Left lung (tissue), 10 donors: ENCODE results near the gene LSP1. TPM values are rescaled to one million over a fixed set of nuclear protein-coding genes. Genes with fewer than 3 reads are reported as not detected.
A peak's percentile ranks its signal among the peaks of the same experiment; 100 is the strongest.
"Not testable (repeated sequence)": the region's sequence is repeated elsewhere in the genome, so short reads cannot be mapped to it uniquely, and the experiment has no call there.

Source experiments
- ATAC-seq: fragments of 200-7000 bp; cut with Tn5 transposase; one replicate; pipeline ENCODE4 v1.9.1; 2020; ENCODE audit warnings: moderate library complexity
- DNase-seq, 4 donors: peaks; one replicate each; pipeline ENCODE4 v3.0.0-alpha.2; 2013 to 2020
- H3K27ac ChIP-seq, 2 donors: fragments of 200-600 bp; sonication (generic) in 1 of 2; one replicate each; pipeline versions ENCODE4 v1.5.0 to v1.8.0; 2020 to 2021
- H3K27me3 ChIP-seq, 2 donors: fragments of 200-600 bp; sonication (generic) in 1 of 2; one replicate each; pipeline versions ENCODE4 v1.5.0 to v1.8.0; 2020 to 2021
- H3K36me3 ChIP-seq, 2 donors: fragments of 200-600 bp; sonication (generic) in 1 of 2; one replicate each; pipeline versions ENCODE4 v1.5.0 to v1.8.0; 2020 to 2021
- H3K4me1 ChIP-seq, 2 donors: fragments of 200-600 bp; one replicate each; pipeline ENCODE4 v1.8.0; 2021
- H3K4me3 ChIP-seq, 2 donors: fragments of 200-600 bp; sonication (generic) in 1 of 2; one replicate each; pipeline versions ENCODE4 v1.5.0 to v1.8.0; 2020 to 2021; ENCODE audit warnings: mild to moderate bottlenecking in 1 of 2
- H3K9me3 ChIP-seq, 2 donors: fragments of 200-600 bp; sonication (generic) in 1 of 2; one replicate each; pipeline versions ENCODE4 v1.5.0 to v1.8.0; 2020 to 2021
- CTCF ChIP-seq, 2 donors: fragments of 200-600 bp; sonication (generic) in 1 of 2; IDR thresholded peaks; one replicate each; pipeline versions ENCODE4 v1.5.0 to v1.8.0; 2021; ENCODE audit warnings: antibody characterized with exemption in 2 of 2
- intact Hi-C, 2 donors: fragments of 100-400 bp; cut with DNase I; formaldehyde crosslinking; loops; one replicate each; pipeline versions ENCODE4 v1.11.2 to v1.14.2; 2022
- polyA plus RNA-seq, 6 donors: library from polyadenylated mRNA; unstranded; fragments of 120-200 nt; gene quantifications; one replicate each; pipeline ENCODE4 v1.2.1, GENCODE V29; 2013; ENCODE audit not compliant: insufficient read length in 6 of 6
- total RNA-seq, 2 donors: library from RNA; stranded (reverse); fragmentation: NEBNext Ultra II Directional; extraction: Animal tissue kit (Norgen Biotek cat#: 25700); gene quantifications; one replicate each; pipeline ENCODE4 v1.2.1, GENCODE V29; 2021
- donor health status: DM: no; HTN: yes; CAD: no.
- donor health status: DM: no; HTN: no; CAD: no.

Gene LSP1
- total and polyA plus RNA-seq, 8 donors = 5.9 to 76.6 (median 7.5) TPM

- intact Hi-C loops = no loop called here
- Histone ChIP-seq H3K27me3 (peaks cover 0 to 55% of the 10 kb centered on the region in 2 donors), H3K36me3 (peaks cover 0 to 6% of the 10 kb centered on the region in 2 donors), H3K4me1 (peaks cover 0 to 30% of the 10 kb centered on the region in 2 donors), H3K9me3 (no peaks in the 10 kb centered on the region), H3K27ac (no peak overlapping the region), H3K4me3 (no peak overlapping the region)
- peak in 2 of 4 donors; percentile 26 to 53 for DNase-seq
- no peak for TF ChIP-seq CTCF (IDR thresholded peaks at IDR 0.05)
- ATAC-seq = no peak
Observed at GRCh38 chr11:1871531-1871930, 18.6 kb downstream of the LSP1 start.

- no peak for TF ChIP-seq CTCF (IDR thresholded peaks at IDR 0.05)
- H3K36me3 ChIP-seq = no peaks in the 10 kb centered on the region
- H3K27ac ChIP-seq = no peak overlapping the region
- H3K4me3 ChIP-seq = no peak overlapping the region
- peak in 2 of 4 donors; percentile 26 to 47 for DNase-seq
- intact Hi-C loops = no loop called here
- peaks cover 0 to 55% of the 10 kb centered on the region in 2 donors for H3K27me3 ChIP-seq
- peaks cover 3 to 38% of the 10 kb centered on the region in 2 donors for H3K4me1 ChIP-seq
- H3K9me3 ChIP-seq = no peaks in the 10 kb centered on the region
- no peak for ATAC-seq
Observed at GRCh38 chr11:1872267-1872985, 19.5 kb downstream of the LSP1 start.

- no peak for ATAC-seq
- no peak for TF ChIP-seq CTCF (IDR thresholded peaks at IDR 0.05)
- intact Hi-C loops = no loop called here
Observed at GRCh38 chr11:1873048-1873812, 20.3 kb downstream of the LSP1 start.

GRCh38 chr11:1873813-1874150 is 20.9 kb downstream of the LSP1 start:
- H3K27me3 ChIP-seq = peaks cover 0 to 42% of the 10 kb centered on the region in 2 donors
- intact Hi-C loops, H3K36me3 ChIP-seq, ATAC-seq, H3K27ac ChIP-seq, H3K4me3 ChIP-seq, H3K9me3 ChIP-seq: not testable (repeated sequence)
- H3K4me1 ChIP-seq = peaks cover 3 to 36% of the 10 kb centered on the region in 2 donors
- peak in 2 of 4 donors; percentile 19 to 33 for DNase-seq

More at GRCh38 chr11:1873048-1873812, 20.3 kb downstream of the LSP1 start:
- Histone ChIP-seq H3K36me3 (no peaks in the 10 kb centered on the region), H3K9me3 (no peaks in the 10 kb centered on the region), H3K27me3 (peaks cover 0 to 48% of the 10 kb centered on the region in 2 donors), H3K4me1 (peaks cover 3 to 38% of the 10 kb centered on the region in 2 donors), H3K27ac (no peak overlapping the region), H3K4me3 (no peak overlapping the region)
- DNase-seq = peak in 2 of 4 donors; percentile 26 to 51

GRCh38 chr11:1874441-1875092 is 21.7 kb downstream of the LSP1 start:
- intact Hi-C loops, H3K36me3 ChIP-seq, H3K9me3 ChIP-seq, H3K4me3 ChIP-seq, ATAC-seq, H3K27ac ChIP-seq: not testable (repeated sequence)
- peaks cover 0 to 34% of the 10 kb centered on the region in 2 donors for H3K27me3 ChIP-seq
- peak in 2 of 4 donors; percentile 22 to 78 for DNase-seq
- H3K4me1 ChIP-seq = peaks cover 3 to 35% of the 10 kb centered on the region in 2 donors
